ENCODE measurements around the gene PAPSS2.

The PAPSS2 gene

GRCh38 chr10:87763086-87763861 lies 103.6 kb downstream of the PAPSS2 start:
- Histone ChIP-seq H3K27ac (ENCODE audit: insufficient read depth in 1 of 2, low read depth in 1 of 2, low read length in 2 of 2, poor library complexity in 1 of 2, severe bottlenecking in 2 of 2) (no peak overlapping the region), H3K27me3 (replicated peaks in 2 of 5; ENCODE audit: control insufficient read depth in 4 of 5, insufficient read depth in 5 of 5, low read length in 4 of 5) (no peaks in the 10 kb centered on the region), H3K9me3 (ENCODE audit: control extremely low read depth in 1 of 5, control insufficient read depth in 4 of 5, insufficient read depth in 2 of 5, low read depth in 1 of 5, low read length in 4 of 5) (no peaks in the 10 kb centered on the region), H3K36me3 (ENCODE audit: control insufficient read depth in 4 of 4, insufficient read depth in 4 of 4, low read length in 3 of 4) (peaks cover 3 to 37% (median 15%) of the 10 kb centered on the region in 4 experiments), H3K4me3 (ENCODE audit: control insufficient read depth in 1 of 7, extremely low read depth in 1 of 7, insufficient read depth in 4 of 7, low read depth in 2 of 7, low read length in 6 of 7) (no peak overlapping the region), H3K4me1 (ENCODE audit: control extremely low read depth in 1 of 4, control insufficient read depth in 4 of 4, insufficient read depth in 4 of 4, low read length in 3 of 4) (peaks cover 0 to 24% (median 11%) of the 10 kb centered on the region in 4 experiments)
- POLR2A ChIA-PET = interaction anchor here (0.7 kb wide), 1 partner anchor 8 kb away, joined by 3 read pairs; no protein-coding TSS in a partner anchor
- 100% methylated on average over 2 of the region's 5 CpGs for WGBS (ENCODE audit: insufficient coverage)
- CTCF ChIA-PET = interaction anchor here (1.7 kb wide), 1 partner anchor 230 kb away, joined by 4 read pairs; no protein-coding TSS in a partner anchor
- no peak for DNase-seq

- CTCF ChIA-PET = no interaction called here
These were observed 104.6 kb downstream of the PAPSS2 start for GRCh38 chr10:87764072-87764934.

GRCh38 chr10:87765666-87766376 lies 106.1 kb downstream of the PAPSS2 start:
- Histone ChIP-seq H3K27me3 (replicated peaks in 2 of 5; ENCODE audit: control insufficient read depth in 4 of 5, insufficient read depth in 5 of 5, low read length in 4 of 5) (no peaks in the 10 kb centered on the region), H3K36me3 (ENCODE audit: control insufficient read depth in 4 of 4, insufficient read depth in 4 of 4, low read length in 3 of 4) (peaks cover 3 to 52% (median 17%) of the 10 kb centered on the region in 4 experiments), H3K4me3 (ENCODE audit: control insufficient read depth in 1 of 7, extremely low read depth in 1 of 7, insufficient read depth in 4 of 7, low read depth in 2 of 7, low read length in 6 of 7) (no peak overlapping the region), H3K9me3 (ENCODE audit: control extremely low read depth in 1 of 5, control insufficient read depth in 4 of 5, insufficient read depth in 2 of 5, low read depth in 1 of 5, low read length in 4 of 5) (no peaks in the 10 kb centered on the region), H3K4me1 (ENCODE audit: control extremely low read depth in 1 of 4, control insufficient read depth in 4 of 4, insufficient read depth in 4 of 4, low read length in 3 of 4) (peaks cover 0 to 8% (median 4%) of the 10 kb centered on the region in 4 experiments), H3K27ac (ENCODE audit: insufficient read depth in 1 of 2, low read depth in 1 of 2, low read length in 2 of 2, poor library complexity in 1 of 2, severe bottlenecking in 2 of 2) (no peak overlapping the region)
- POLR2A ChIA-PET = no interaction called here
- 100% methylated on average over 2 of the region's 5 CpGs for WGBS (ENCODE audit: insufficient coverage)
- no peak for DNase-seq
- CTCF ChIA-PET = no interaction called here

More at GRCh38 chr10:87764072-87764934, 104.6 kb downstream of the PAPSS2 start:
- peaks cover 0 to 23% (median 10%) of the 10 kb centered on the region in 4 experiments for H3K4me1 ChIP-seq (ENCODE audit: control extremely low read depth in 1 of 4, control insufficient read depth in 4 of 4, insufficient read depth in 4 of 4, low read length in 3 of 4)
- WGBS (ENCODE audit: insufficient coverage) = 98% methylated on average over 7 of the region's 13 CpGs
- POLR2A ChIA-PET = interaction anchor here (0.6 kb wide), 1 partner anchor 109 kb away, joined by 3 read pairs; no protein-coding TSS in a partner anchor
- no peak overlapping the region for H3K4me3 ChIP-seq (ENCODE audit: control insufficient read depth in 1 of 7, extremely low read depth in 1 of 7, insufficient read depth in 4 of 7, low read depth in 2 of 7, low read length in 6 of 7)
- H3K36me3 ChIP-seq (ENCODE audit: control insufficient read depth in 4 of 4, insufficient read depth in 4 of 4, low read length in 3 of 4) = peaks cover 3 to 46% (median 17%) of the 10 kb centered on the region in 4 experiments
- no peaks in the 10 kb centered on the region for H3K9me3 ChIP-seq (ENCODE audit: control extremely low read depth in 1 of 5, control insufficient read depth in 4 of 5, insufficient read depth in 2 of 5, low read depth in 1 of 5, low read length in 4 of 5)
- DNase-seq = no peak
- no peak overlapping the region for H3K27ac ChIP-seq (ENCODE audit: insufficient read depth in 1 of 2, low read depth in 1 of 2, low read length in 2 of 2, poor library complexity in 1 of 2, severe bottlenecking in 2 of 2)
- H3K27me3 ChIP-seq (replicated peaks in 2 of 5; ENCODE audit: control insufficient read depth in 4 of 5, insufficient read depth in 5 of 5, low read length in 4 of 5) = no peaks in the 10 kb centered on the region

- Histone ChIP-seq H3K27ac (ENCODE audit: insufficient read depth in 1 of 2, low read depth in 1 of 2, low read length in 2 of 2, poor library complexity in 1 of 2, severe bottlenecking in 2 of 2) (no peak overlapping the region), H3K4me1 (ENCODE audit: control extremely low read depth in 1 of 4, control insufficient read depth in 4 of 4, insufficient read depth in 4 of 4, low read length in 3 of 4) (peaks cover 0 to 7% (median 3%) of the 10 kb centered on the region in 4 experiments), H3K36me3 (ENCODE audit: control insufficient read depth in 4 of 4, insufficient read depth in 4 of 4, low read length in 3 of 4) (peaks cover 3 to 52% (median 15%) of the 10 kb centered on the region in 4 experiments), H3K4me3 (ENCODE audit: control insufficient read depth in 1 of 7, extremely low read depth in 1 of 7, insufficient read depth in 4 of 7, low read depth in 2 of 7, low read length in 6 of 7) (no peak overlapping the region), H3K9me3 (ENCODE audit: control extremely low read depth in 1 of 5, control insufficient read depth in 4 of 5, insufficient read depth in 2 of 5, low read depth in 1 of 5, low read length in 4 of 5) (no peaks in the 10 kb centered on the region), H3K27me3 (replicated peaks in 2 of 5; ENCODE audit: control insufficient read depth in 4 of 5, insufficient read depth in 5 of 5, low read length in 4 of 5) (no peaks in the 10 kb centered on the region)
- no peak for DNase-seq
- ChIA-PET CTCF (no interaction called here), POLR2A (no interaction called here)
- 93% methylated on average over 2 of the region's 5 CpGs for WGBS (ENCODE audit: insufficient coverage)
These were observed 107.6 kb downstream of the PAPSS2 start for GRCh38 chr10:87767253-87767652.

- Histone ChIP-seq H3K36me3 (ENCODE audit: control insufficient read depth in 4 of 4, insufficient read depth in 4 of 4, low read length in 3 of 4) (peaks cover 7 to 42% (median 9%) of the 10 kb centered on the region in 4 experiments), H3K4me3 (ENCODE audit: control insufficient read depth in 1 of 7, extremely low read depth in 1 of 7, insufficient read depth in 4 of 7, low read depth in 2 of 7, low read length in 6 of 7) (no peak overlapping the region), H3K4me1 (ENCODE audit: control extremely low read depth in 1 of 4, control insufficient read depth in 4 of 4, insufficient read depth in 4 of 4, low read length in 3 of 4) (peaks cover 0 to 16% (median 5%) of the 10 kb centered on the region in 4 experiments), H3K27me3 (replicated peaks in 2 of 5; ENCODE audit: control insufficient read depth in 4 of 5, insufficient read depth in 5 of 5, low read length in 4 of 5) (no peaks in the 10 kb centered on the region), H3K27ac (ENCODE audit: insufficient read depth in 1 of 2, low read depth in 1 of 2, low read length in 2 of 2, poor library complexity in 1 of 2, severe bottlenecking in 2 of 2) (no peak overlapping the region), H3K9me3 (ENCODE audit: control extremely low read depth in 1 of 5, control insufficient read depth in 4 of 5, insufficient read depth in 2 of 5, low read depth in 1 of 5, low read length in 4 of 5) (no peaks in the 10 kb centered on the region)
- DNase-seq = peak; percentile 39 to 61 (median 51)
- POLR2A ChIA-PET = interaction anchor here (0.5 kb wide), 1 partner anchor 9 kb away, joined by 3 read pairs; no protein-coding TSS in a partner anchor
- CTCF ChIA-PET = interaction anchor here (0.6 to 1.6 kb wide), 5 partner anchors 11 to 238 kb away, joined by 4 to 7 read pairs (median 5); no protein-coding TSS in a partner anchor
- 100% methylated on average over 2 of the region's 2 CpGs for WGBS (ENCODE audit: insufficient coverage)
These were observed 112.3 kb downstream of the PAPSS2 start for GRCh38 chr10:87771871-87772500.

GRCh38 chr10:87775766-87776165 lies 116.1 kb downstream of the PAPSS2 start:
- POLR2A ChIA-PET = interaction anchor here (0.6 kb wide), 1 partner anchor 15 kb away, joined by 6 read pairs; no protein-coding TSS in a partner anchor
- Histone ChIP-seq H3K27me3 (replicated peaks in 2 of 5; ENCODE audit: control insufficient read depth in 4 of 5, insufficient read depth in 5 of 5, low read length in 4 of 5) (no peaks in the 10 kb centered on the region), H3K4me3 (ENCODE audit: control insufficient read depth in 1 of 7, extremely low read depth in 1 of 7, insufficient read depth in 4 of 7, low read depth in 2 of 7, low read length in 6 of 7) (no peak overlapping the region), H3K9me3 (ENCODE audit: control extremely low read depth in 1 of 5, control insufficient read depth in 4 of 5, insufficient read depth in 2 of 5, low read depth in 1 of 5, low read length in 4 of 5) (peaks cover 0 to 6% (median 4%) of the 10 kb centered on the region in 5 experiments), H3K36me3 (ENCODE audit: control insufficient read depth in 4 of 4, insufficient read depth in 4 of 4, low read length in 3 of 4) (peaks cover 10 to 33% (median 20%) of the 10 kb centered on the region in 4 experiments), H3K27ac (ENCODE audit: insufficient read depth in 1 of 2, low read depth in 1 of 2, low read length in 2 of 2, poor library complexity in 1 of 2, severe bottlenecking in 2 of 2) (peak overlapping the region in 1 of 2 experiments; percentile 0), H3K4me1 (ENCODE audit: control extremely low read depth in 1 of 4, control insufficient read depth in 4 of 4, insufficient read depth in 4 of 4, low read length in 3 of 4) (peaks cover 0 to 9% (median 4%) of the 10 kb centered on the region in 4 experiments)
- peak in 2 of 3 donors; percentile 23 to 44 for DNase-seq
- WGBS (ENCODE audit: insufficient coverage) = 30% methylated on average over 1 of the region's 4 CpGs
- CTCF ChIA-PET = interaction anchor here (0.6 to 1.2 kb wide), 2 partner anchors 44 to 212 kb away, joined by 3 to 4 read pairs; no protein-coding TSS in a partner anchor

Measured in common myeloid progenitor, CD34-positive (primary cell).